ENCODE data around the gene AGBL1.

Gene AGBL1

GRCh38 chr15:86165265-86166211 is 85.9 kb downstream of the AGBL1 start:
- no peak for DNase-seq

- no peak for DNase-seq
Measured at GRCh38 chr15:86167841-86168240, 88.2 kb downstream of the AGBL1 start.

- no peak for DNase-seq
Measured at GRCh38 chr15:86178845-86179244, 99.2 kb downstream of the AGBL1 start.

- DNase-seq = no peak
Measured at GRCh38 chr15:86183596-86184491, 104.2 kb downstream of the AGBL1 start.

GRCh38 chr15:86193716-86194380 is 114.2 kb downstream of the AGBL1 start:
- DNase-seq = no peak

DNA sequence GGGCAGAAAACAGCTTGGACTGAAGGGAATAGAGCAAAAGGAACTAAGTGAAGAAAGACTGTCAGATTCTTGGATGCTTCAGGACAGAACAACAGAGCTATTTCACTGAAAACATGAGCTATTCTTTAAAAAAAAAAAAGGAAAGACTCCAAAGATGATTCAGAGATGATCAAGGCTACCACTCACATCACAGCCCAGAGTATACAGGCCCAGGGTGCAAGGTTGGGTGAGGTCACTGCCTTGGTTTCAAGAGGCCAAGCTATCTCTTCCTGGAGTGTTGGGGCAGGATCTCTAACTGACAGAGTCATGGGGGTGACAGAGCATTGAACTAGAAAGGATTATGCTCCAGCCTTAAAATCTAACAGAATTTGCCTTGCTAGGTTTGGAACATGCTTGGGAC is 118.1 kb downstream of the AGBL1 start:
- DNase-seq = no peak

DNA sequence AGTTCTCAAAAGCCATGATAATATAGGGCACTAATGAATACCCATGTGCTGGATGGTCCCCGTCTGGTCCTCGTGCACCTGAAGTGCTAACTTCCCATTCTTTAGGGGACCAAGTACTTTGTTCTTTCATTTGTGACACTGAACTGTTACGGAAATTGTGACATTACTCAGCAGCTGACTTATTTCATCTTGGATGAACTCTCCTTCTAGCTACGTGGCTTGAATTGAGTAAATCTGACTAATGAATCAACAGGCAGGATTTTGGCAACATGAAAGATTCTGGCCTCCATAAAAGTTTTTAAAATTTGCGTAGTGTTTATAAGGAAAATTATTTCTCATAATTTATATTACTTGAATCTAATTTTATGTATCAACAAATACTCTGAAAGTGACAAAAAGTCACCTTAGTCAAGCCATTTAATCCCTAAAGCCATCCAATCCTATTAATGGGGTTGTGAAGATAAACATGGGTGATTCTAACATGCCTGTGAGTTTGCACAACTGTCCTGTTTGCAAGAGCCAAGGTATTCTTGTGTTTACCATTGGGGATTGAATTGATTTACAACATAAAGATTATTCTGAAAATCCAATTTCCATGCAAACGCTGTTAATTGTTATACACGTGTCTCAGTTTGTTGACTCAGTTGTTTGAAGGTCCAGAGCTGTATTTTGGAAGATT is 119.9 kb downstream of the AGBL1 start:
- no peak for DNase-seq

DNA sequence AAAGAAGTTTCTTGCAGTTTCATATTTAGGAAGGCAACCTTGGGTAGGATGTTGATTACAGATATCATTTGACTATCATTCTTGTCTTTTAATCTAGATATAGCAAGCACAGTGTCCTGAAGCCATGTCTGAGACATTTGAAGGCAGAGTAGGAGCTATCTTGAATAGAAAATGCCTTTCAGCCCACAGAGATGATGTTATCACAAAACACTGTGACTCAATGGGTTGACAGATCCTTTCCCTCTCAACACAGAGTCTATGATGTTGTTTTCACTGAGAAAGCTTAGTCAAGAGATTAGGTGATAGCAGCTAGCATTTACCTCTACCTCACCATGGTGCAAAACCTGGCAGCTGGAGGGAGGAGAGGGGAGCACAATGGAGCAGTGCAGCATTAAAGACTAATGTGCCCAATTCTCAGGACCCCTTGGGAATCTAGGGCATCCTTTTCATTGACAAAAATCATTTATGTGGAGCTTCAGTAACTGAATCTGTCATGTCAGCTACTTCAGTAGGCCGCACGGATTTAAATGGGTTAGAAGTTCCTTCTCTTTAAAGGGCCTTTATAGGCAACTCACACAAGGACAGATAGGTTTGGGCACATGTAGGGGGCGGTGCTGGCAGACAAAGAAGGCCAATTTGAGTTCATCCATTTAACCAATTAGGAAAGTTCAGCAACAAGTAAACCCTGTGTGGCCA is 121.8 kb downstream of the AGBL1 start:
- DNase-seq = no peak

DNA sequence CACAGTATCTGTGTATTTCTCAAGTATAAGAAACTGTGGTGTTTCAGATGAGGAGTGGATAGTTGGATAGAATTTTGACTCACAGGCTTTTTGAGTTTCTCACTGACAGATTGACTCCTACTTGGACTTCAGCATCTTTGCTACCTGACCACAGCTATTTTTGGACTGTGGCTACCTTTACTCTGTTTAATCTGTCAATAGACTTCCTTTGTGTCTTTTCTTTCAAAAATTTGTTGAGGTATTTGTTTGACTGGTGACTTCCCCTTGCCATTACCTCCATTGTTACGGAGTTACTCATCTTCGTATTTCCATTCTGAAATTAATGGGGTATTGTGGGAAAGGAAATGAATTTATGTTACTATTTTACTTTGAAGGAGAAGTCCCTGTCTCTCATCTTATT is 123.8 kb downstream of the AGBL1 start:
- no peak for DNase-seq

GRCh38 chr15:86205096-86205495 is 125.4 kb downstream of the AGBL1 start:
- no peak for DNase-seq

DNA sequence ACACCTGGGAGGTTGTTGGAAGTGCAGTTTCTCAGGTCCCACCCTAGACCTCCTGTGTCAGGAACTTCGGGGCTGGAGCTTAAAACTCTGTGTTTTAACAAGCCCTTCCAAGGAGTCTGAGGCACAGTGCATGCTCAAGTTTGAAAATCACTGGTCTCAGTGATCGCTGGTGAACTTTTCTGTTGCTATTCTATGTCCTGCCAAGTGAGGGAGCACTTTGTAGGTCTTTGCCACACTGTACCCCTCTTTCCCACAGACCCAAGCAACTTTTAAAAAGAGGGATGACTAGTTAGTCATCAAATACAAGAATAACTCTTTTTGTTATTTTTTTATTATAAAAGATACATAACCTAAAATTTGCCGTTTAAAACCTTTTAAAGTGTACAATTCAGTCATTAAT is 133.7 kb downstream of the AGBL1 start:
- DNase-seq = no peak

DNA sequence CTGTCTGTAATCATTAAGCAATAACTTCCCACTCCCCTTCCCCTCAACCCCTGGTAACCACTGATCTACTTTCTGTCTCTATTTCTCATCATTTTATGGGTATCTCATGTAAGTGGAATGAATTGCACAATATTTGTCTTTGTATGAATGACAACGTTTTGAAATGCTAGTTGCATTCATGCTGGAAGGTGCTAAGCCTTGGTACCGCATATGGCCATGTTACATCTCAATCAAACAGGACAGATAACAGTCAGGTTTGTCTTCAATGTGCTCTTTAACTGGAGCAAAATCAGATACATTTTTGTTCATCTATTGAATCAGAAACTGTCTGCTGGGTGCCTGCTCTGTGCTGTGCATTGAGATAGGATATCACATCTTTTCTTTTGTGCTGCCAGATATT is 134.2 kb downstream of the AGBL1 start:
- no peak for DNase-seq

GRCh38 chr15:86221119-86221518 is 141.4 kb downstream of the AGBL1 start:
- DNase-seq = no peak

DNA sequence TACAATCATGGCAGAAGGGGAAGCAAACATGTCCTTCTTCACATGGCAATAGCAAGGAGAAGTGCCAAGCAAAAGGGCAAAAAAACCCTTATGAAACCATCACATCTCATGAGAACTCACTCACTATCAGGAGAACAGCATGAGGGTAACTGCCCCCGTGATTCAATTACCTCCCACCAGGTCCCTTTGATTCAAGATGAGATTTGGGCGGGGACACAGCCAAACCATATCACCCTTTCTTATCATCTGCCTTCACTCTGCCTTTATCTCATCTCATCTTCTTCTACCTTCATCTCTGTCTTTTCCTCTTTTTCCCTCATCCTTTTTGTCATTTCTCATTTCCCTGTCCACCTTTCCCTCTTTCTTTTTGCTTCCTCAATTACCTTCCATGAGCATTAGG is 149.6 kb downstream of the AGBL1 start:
- no peak for DNase-seq

DNA sequence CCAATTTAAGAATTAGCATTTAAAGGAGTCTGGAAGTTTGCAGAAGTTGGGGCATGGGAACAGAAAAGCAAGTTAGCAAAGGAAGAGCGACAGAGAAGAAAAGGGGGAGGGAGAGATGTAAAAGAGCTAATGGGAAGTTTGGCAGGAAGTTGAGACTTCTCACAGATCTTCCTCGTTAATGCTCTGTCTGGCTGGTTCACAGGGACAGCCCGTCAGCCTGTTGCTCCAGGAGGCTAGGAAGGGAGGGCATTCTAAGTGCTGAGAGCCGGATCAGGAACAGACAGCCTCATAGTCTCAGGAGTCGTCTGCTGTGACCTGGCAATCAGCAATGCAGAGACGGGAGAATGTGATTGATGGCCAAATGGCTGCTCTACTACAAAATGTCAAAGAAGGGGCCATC is 150.3 kb downstream of the AGBL1 start:
- no peak for DNase-seq

GRCh38 chr15:86231864-86232721 is 152.4 kb downstream of the AGBL1 start:
- DNase-seq = no peak

- DNase-seq = no peak
Measured at GRCh38 chr15:86235667-86236066, 156.0 kb downstream of the AGBL1 start.

DNA sequence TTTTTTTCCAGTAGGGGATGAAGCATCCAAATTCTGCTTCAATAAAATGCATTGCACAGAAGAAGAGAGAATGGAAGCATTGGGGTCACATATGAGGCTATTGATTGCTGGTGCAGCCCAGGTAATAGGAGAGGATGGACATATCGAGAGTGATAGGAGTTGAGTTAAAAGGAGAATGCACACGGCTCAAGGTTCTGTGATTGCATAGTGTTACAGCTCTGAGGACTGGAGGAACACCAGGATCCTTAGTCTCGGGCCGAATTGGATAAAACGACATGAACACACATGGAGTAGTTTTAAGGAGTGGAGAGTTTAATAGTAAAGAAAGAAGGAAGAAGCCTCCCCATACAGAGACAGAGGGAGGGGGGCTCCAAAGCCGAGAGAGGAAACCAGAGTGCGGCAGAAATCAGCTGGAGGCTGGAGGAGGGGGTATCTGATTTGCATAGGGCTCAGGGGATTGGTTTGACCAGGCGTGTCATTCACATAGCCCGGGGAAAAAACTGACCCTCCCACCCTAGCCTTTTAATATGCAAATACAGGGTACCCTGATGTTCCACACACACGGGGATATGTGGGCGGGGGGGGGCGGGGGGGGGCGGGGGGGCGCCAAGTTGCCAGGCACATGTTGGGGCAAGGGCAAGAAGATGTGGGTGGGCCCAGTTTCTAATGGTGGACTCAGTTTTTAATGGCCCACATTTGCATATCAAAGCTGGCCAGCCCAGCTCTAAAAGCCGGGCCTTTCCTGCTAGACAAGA is 156.9 kb downstream of the AGBL1 start:
- no peak for DNase-seq

GRCh38 chr15:86237111-86237500 is 157.4 kb downstream of the AGBL1 start:
- no peak for DNase-seq

GRCh38 chr15:86247249-86247955 is 167.7 kb downstream of the AGBL1 start:
- no peak for DNase-seq
